ENCODE results near the gene AGAP1.

GRCh38 chr2:235566415-235566814 is 72.6 kb downstream of the AGAP1 start:
- TF ChIP-seq EP300 (IDR thresholded peaks at IDR 0.05) (no peak), CTCF (IDR thresholded peaks at IDR 0.05) (no peak)

All from sigmoid colon (tissue), 4 donors.